K562 (cell line): ENCODE measurements around the gene SPPL2C. TPM values are rescaled to one million over a fixed set of nuclear protein-coding genes. Genes with fewer than 3 reads are reported as not detected.

Experiments used
- ATAC-seq: fragments of 200-7000 bp; cut with Tn5 transposase; 3 replicates; pipeline ENCODE4 v1.9.1; 2020; ENCODE audit warnings: moderate library complexity
- BruUV-seq: library from RNA; stranded (reverse); fragments of 400-500 nt; replicated peaks from 2 replicates; lab custom pipeline; 2021; lab: Mats Ljungman, UMichigan
- CTCF ChIA-PET: fragments of 300-600 bp; formaldehyde crosslinking; extraction: SDS; loops from one replicate; lab custom pipeline; 2021; ENCODE audit warnings: low intra/inter-chr PET ratio; lab: Yijun Ruan, JAX
- POLR2A ChIA-PET: fragments of 300-600, 350-650 bp; sonication (Branson Sonifier 250); formaldehyde crosslinking; extraction: SDS; loops from one replicate; lab custom pipeline; 2021; ENCODE audit warnings: antibody characterized with exemption, inconsistent platforms; lab: Yijun Ruan, JAX
- DNase-seq, 4 experiments: peaks; one replicate each; pipeline versions ENCODE4 v3.0.0 to v3.0.0-alpha.2; 2011 to 2018; ENCODE audit warnings: low spot score in 3 of 4, mixed read lengths in 3 of 4; ENCODE audit errors: extremely low read depth in 1 of 4
- FAIRE-seq: peaks from 2 replicates; lab custom pipeline; 2011; peaks lifted over from hg19 to GRCh38; lab: Jason Lieb, UNC
- H2AFZ ChIP-seq: 2 replicates; pipeline ENCODE4 v1.6.0; 2011; ENCODE audit warnings: low read depth, low read length, control low read depth, inconsistent platforms
- H3K27ac ChIP-seq: fragments of 200-600 bp; 3 replicates; pipeline ENCODE4 v1.8.0; 2011; ENCODE audit warnings: low read depth, mild to moderate bottlenecking, control low read depth, inconsistent platforms, low read length, moderate library complexity, mixed read lengths; ENCODE audit errors: extremely low read depth
- H3K27me3 ChIP-seq, 2 experiments: fragments of 300-600 bp in 1 of 2; 2 replicates in 1 of 2; 3 replicates in 1 of 2; pipeline versions ENCODE4 v1.6.0 to v1.8.0; 2011; ENCODE audit warnings: inconsistent platforms in 2 of 2, low read length in 2 of 2, mild to moderate bottlenecking in 1 of 2, mixed read lengths in 1 of 2, moderate library complexity in 1 of 2; ENCODE audit not compliant: control insufficient read depth in 2 of 2, insufficient read depth in 2 of 2
- H3K36me3 ChIP-seq: fragments of 300-600 bp; 3 replicates; pipeline ENCODE4 v1.8.0; 2011; ENCODE audit warnings: mild to moderate bottlenecking, low read length, inconsistent platforms; ENCODE audit not compliant: control insufficient read depth, insufficient read depth
- H3K4me1 ChIP-seq, 2 experiments: fragments of 200-600 bp in 1 of 2; replicated peaks in 1 of 2; 2 replicates in 1 of 2; 3 replicates in 1 of 2; pipeline versions ENCODE4 v1.5.1 to v1.8.0; 2011; ENCODE audit warnings: inconsistent platforms in 2 of 2, low read length in 2 of 2, mild to moderate bottlenecking in 1 of 2, mixed read lengths in 1 of 2, moderate library complexity in 1 of 2; ENCODE audit not compliant: control insufficient read depth in 2 of 2, insufficient read depth in 2 of 2
- H3K4me2 ChIP-seq: 2 replicates; pipeline ENCODE4 v1.6.1; 2011; ENCODE audit warnings: low read length, control low read depth, inconsistent platforms, mixed read lengths; ENCODE audit not compliant: insufficient read depth
- H3K4me3 ChIP-seq: fragments of 200-600 bp; sonication (generic), shearing (Covaris generic); 2 replicates; pipeline ENCODE4 v1.5.1; 2016; ENCODE audit warnings: control low read depth, inconsistent platforms
- H3K79me2 ChIP-seq: fragments of 200-600 bp; 3 replicates; pipeline ENCODE4 v1.8.0; 2011; ENCODE audit warnings: low read length, inconsistent platforms; ENCODE audit not compliant: control insufficient read depth, insufficient read depth
- H3K9ac ChIP-seq, 2 experiments: 2 replicates each; pipeline versions ENCODE4 v1.6.0 to v1.6.1; 2011; ENCODE audit warnings: low read depth in 2 of 2, low read length in 2 of 2, control low read depth in 1 of 2, inconsistent platforms in 1 of 2, mild to moderate bottlenecking in 1 of 2, mixed read lengths in 1 of 2; ENCODE audit not compliant: insufficient read depth in 1 of 2
- H3K9me1 ChIP-seq: one replicate; pipeline ENCODE4 v1.6.0; 2011; ENCODE audit warnings: inconsistent platforms, mild to moderate bottlenecking, low read length, moderate library complexity; ENCODE audit not compliant: control insufficient read depth, insufficient read depth
- H3K9me3 ChIP-seq: replicated peaks from 2 replicates; pipeline ENCODE4 v1.5.1; 2011; ENCODE audit warnings: low read depth, low read length, inconsistent platforms; ENCODE audit not compliant: control insufficient read depth, insufficient read depth
- H4K20me1 ChIP-seq: replicated peaks from 2 replicates; pipeline ENCODE4 v1.6.1; 2011; ENCODE audit warnings: low read length, inconsistent platforms, mixed read lengths; ENCODE audit not compliant: control insufficient read depth, insufficient read depth
- BRF1 ChIP-seq: IDR thresholded peaks from 3 replicates; pipeline ENCODE4 v1.6.1; 2011; ENCODE audit warnings: borderline replicate concordance, mild to moderate bottlenecking; ENCODE audit not compliant: insufficient read length; ENCODE audit errors: extremely low read depth
- ETV5 ChIP-seq: sonication (generic); formaldehyde crosslinking; IDR thresholded peaks from 2 replicates; pipeline ENCODE4 v1.4.0; 2020; ENCODE audit warnings: low read depth, mild to moderate bottlenecking, missing genetic modification reagents
- HES1 ChIP-seq: fragments of 450-650 bp; IDR thresholded peaks from 2 replicates; pipeline ENCODE4 v1.6.1; 2016; ENCODE audit warnings: low read depth, mild to moderate bottlenecking, moderate library complexity
- MIER1 ChIP-seq: fragments of 450-650 bp; IDR thresholded peaks from 2 replicates; pipeline ENCODE4 v1.6.1; 2016; ENCODE audit warnings: antibody characterized with exemption, mild to moderate bottlenecking, low read depth
- NEUROD1 ChIP-seq: fragments of 150-350 bp; IDR thresholded peaks from 2 replicates; pipeline ENCODE4 v1.6.1; 2014; ENCODE audit warnings: borderline replicate concordance, low read length, low read depth; ENCODE audit not compliant: partially characterized antibody
- NFRKB ChIP-seq: fragments of 450-650 bp; IDR thresholded peaks from 2 replicates; pipeline ENCODE4 v1.6.1; 2016; ENCODE audit warnings: low read depth
- SMARCB1 ChIP-seq: IDR thresholded peaks from 2 replicates; pipeline ENCODE4 v1.6.1; 2011; ENCODE audit warnings: improper control_type of control experiment, low read depth; ENCODE audit not compliant: insufficient read length
- WGBS: fragments of 100-300 bp; shearing (Covaris generic); methylation state at CpG from one replicate; pipeline ENCODE4 v1.1.6; 2016; ENCODE audit warnings: low coverage, mixed read lengths; ENCODE audit not compliant: insufficient coverage; ENCODE audit errors: missing lambda C conversion rate; 5-methylcytosine and 5-hydroxymethylcytosine counted together
- in situ Hi-C: fragments of 300-500 bp; cut with MboI; formaldehyde crosslinking; loops from 4 replicates; pipeline ENCODE4 v1.15.0; 2018; ENCODE audit warnings: inconsistent platforms, mixed read lengths
- intact Hi-C: fragments of 100-400 bp; cut with micrococcal nuclease; formaldehyde crosslinking; loops from 2 replicates; pipeline ENCODE4 v1.14.2; 2022
- polyA plus RNA-seq, 8 experiments: library from polyadenylated mRNA; depleted of rRNA in 4 of 8; stranded (reverse) in 5 of 8; unstranded in 3 of 8; fragments of >200 nt; fragmentation: Nextera tagmentation in 2 of 8; fragmentation: Illumina TruSeq in 1 of 8; extraction: Ambion mirVana in 2 of 8; extraction: Trizol in 1 of 8; gene quantifications; 2 replicates each; pipeline versions ENCODE4 v1.2.1 to v1.2.3, GENCODE V29; 2011 to 2014; ENCODE audit warnings: inconsistent platforms in 1 of 8, missing spikeins in 1 of 8
- total RNA-seq, 7 experiments: library from RNA; depleted of rRNA in 6 of 7; stranded (reverse); fragments of >200 nt in 6 of 7; fragmentation: Illumina TruSeq in 2 of 7; extraction: Trizol in 2 of 7; gene quantifications; 2 replicates each; pipeline versions ENCODE4 v1.2.1 to v1.2.3, GENCODE V29; 2011 to 2021; ENCODE audit warnings: low replicate concordance in 1 of 7

SPPL2C gene
- total and polyA plus RNA-seq, 9 of the 15 experiments (the other 6 are each of a cell fraction or from before 2014, with no cell fraction given) = not detected

- peaks cover 2 to 40% of the 10 kb centered on the region in 2 experiments; a peak in 2 of 5 replicates for H3K27me3 ChIP-seq
- WGBS = 0% methylated on average over 8 of the region's 8 CpGs
- no peak for FAIRE-seq
Observed at GRCh38 chr17:45851464-45851863, 6.8 kb downstream of the SPPL2C start.

More at GRCh38 chr17:45851464-45851863, 6.8 kb downstream of the SPPL2C start:
- ChIA-PET POLR2A (interaction anchor here (0.6 to 1.5 kb wide), 4 partner anchors 17 to 1057 kb away, joined by 3 to 5 read pairs (median 4); no protein-coding TSS in a partner anchor), CTCF (interaction anchor here (1.1 kb wide), 1 partner anchor 211 kb away, joined by 4 read pairs; no protein-coding TSS in a partner anchor)
- Histone ChIP-seq H4K20me1 (no peaks in the 10 kb centered on the region), H3K4me2 (no peak overlapping the region), H3K36me3 (no peaks in the 10 kb centered on the region), H3K9me1 (no peaks in the 10 kb centered on the region), H3K4me3 (no peak overlapping the region), H3K79me2 (no peaks in the 10 kb centered on the region), H3K4me1 (peaks cover 0 to 9% of the 10 kb centered on the region in 2 experiments; a peak in 2 of 5 replicates), H3K27ac (no peak overlapping the region), H3K9ac (no peak overlapping the region), H3K9me3 (no peaks in the 10 kb centered on the region), H2AFZ (no peak overlapping the region)
- ATAC-seq = no peak
- intact Hi-C loops (loop anchor here (10.0 kb wide), 1 partner anchor 457 kb away; no protein-coding TSS in a partner anchor), in situ Hi-C loops (no loop called here)
- no peak for DNase-seq
- no TSS peak for BruUV-seq
- no peak for TF ChIP-seq SMARCB1
- TF ChIP-seq ETV5 (CRISPR knock-in tag) = no peak
- TF ChIP-seq NEUROD1 = no peak
- no peak for TF ChIP-seq NFRKB
- no peak for TF ChIP-seq MIER1
- TF ChIP-seq HES1 = no peak
- no peak for TF ChIP-seq BRF1
